HCT116 (cell line): Measurements from ENCODE around the gene ITPR2.

Source experiments
- CEBPB ChIP-seq: IDR thresholded peaks from 2 replicates; pipeline ENCODE4 v1.6.1; 2012; ENCODE audit warnings: low read depth
- CTCF ChIP-seq, 3 experiments: fragments of 200-600 bp in 1 of 3; sonication (generic) in 1 of 3; IDR thresholded peaks in 2 of 3; conservative IDR thresholded peaks in 1 of 3; 2 replicates each; pipeline ENCODE4 v1.5.1; 2012 to 2017; ENCODE audit warnings: low read depth in 2 of 3, low read length in 2 of 3, antibody characterized with exemption in 1 of 3, borderline replicate concordance in 1 of 3, control low read depth in 1 of 3, mild to moderate bottlenecking in 1 of 3, mixed read lengths in 1 of 3, mixed run types in 1 of 3, moderate library complexity in 1 of 3; ENCODE audit not compliant: insufficient read depth in 1 of 3
- EGR1 ChIP-seq: IDR thresholded peaks from 2 replicates; pipeline ENCODE4 v1.6.1; 2012; ENCODE audit warnings: low read depth
- EZH2 ChIP-seq: fragments of 200-600 bp; sonication (generic); IDR thresholded peaks from 2 replicates; pipeline ENCODE4 v1.6.1; 2017; ENCODE audit warnings: antibody characterized with exemption, mixed run types
- EZH2phosphoT487 ChIP-seq: fragments of 200-600 bp; IDR thresholded peaks from 2 replicates; pipeline ENCODE4 v1.6.1; 2018; ENCODE audit warnings: antibody characterized with exemption, borderline replicate concordance
- FOSL1 ChIP-seq: IDR thresholded peaks from 2 replicates; pipeline ENCODE4 v1.6.1; 2012; ENCODE audit warnings: low read depth
- POLR2A ChIP-seq: IDR thresholded peaks from 2 replicates; pipeline ENCODE4 v1.7.0; 2011; ENCODE audit warnings: borderline replicate concordance; ENCODE audit not compliant: insufficient read depth, insufficient read length; ENCODE audit errors: extremely low read depth
- POLR2AphosphoS5 ChIP-seq: IDR thresholded peaks from 2 replicates; pipeline ENCODE4 v1.6.1; 2011; ENCODE audit warnings: mild to moderate bottlenecking, low read depth, low read length, moderate library complexity
- RAD21 ChIP-seq: IDR thresholded peaks from 2 replicates; pipeline ENCODE4 v1.6.1; 2012; ENCODE audit warnings: low read depth, mild to moderate bottlenecking
- SIN3A ChIP-seq: IDR thresholded peaks from 2 replicates; pipeline ENCODE4 v1.6.1; 2012; ENCODE audit warnings: low read depth
- SP1 ChIP-seq: IDR thresholded peaks from 2 replicates; pipeline ENCODE4 v1.6.1; 2012; ENCODE audit warnings: low read depth
- SRF ChIP-seq: IDR thresholded peaks from 2 replicates; pipeline ENCODE4 v1.6.1; 2012; ENCODE audit warnings: low read depth
- TCF7L2 ChIP-seq: IDR thresholded peaks from 2 replicates; pipeline ENCODE4 v1.7.0; 2011; ENCODE audit warnings: borderline replicate concordance, inconsistent platforms; ENCODE audit not compliant: insufficient read depth, insufficient read length; ENCODE audit errors: extremely low read depth
- ZFX ChIP-seq: fragments of 450-650 bp; IDR thresholded peaks from 2 replicates; pipeline ENCODE4 v1.6.1; 2017

- TF ChIP-seq EZH2 (no peak), CTCF (IDR thresholded peaks at IDR 0.05 in 2 of 3, conservative IDR thresholded peaks at IDR 0.05 in 1 of 3; ENCODE audit: borderline replicate concordance in 1 of 3, insufficient read depth in 1 of 3, low read depth in 2 of 3, low read length in 2 of 3) (no peak), POLR2A (no peak), SIN3A (no peak), SP1 (no peak), POLR2AphosphoS5 (no peak), CEBPB (no peak), SRF (no peak), FOSL1 (no peak), RAD21 (no peak), TCF7L2 (no peak), EGR1 (no peak), EZH2phosphoT487 (no peak), ZFX (no peak)
Observed at GRCh38 chr12:26867080-26867479, 34.1 kb upstream of the ITPR2 start.
